Ovary (tissue), 9 donors: ENCODE results near the gene STEAP1B. TPM values are rescaled to one million over a fixed set of nuclear protein-coding genes. Genes with fewer than 3 reads are reported as not detected.

Source experiments
- DNase-seq, 5 donors: peaks; one replicate each; pipeline ENCODE4 v3.0.0-alpha.2; 2019 to 2020
- H3K27ac ChIP-seq, 2 donors: fragments of 200-600 bp; one replicate each; pipeline versions ENCODE4 v1.5.1 to v1.8.0; 2019 to 2022
- H3K27me3 ChIP-seq: fragments of 200-600 bp; one replicate; pipeline ENCODE4 v1.8.0; 2022
- H3K36me3 ChIP-seq: fragments of 200-600 bp; sonication (generic); one replicate; pipeline ENCODE4 v1.5.1; 2019
- H3K4me1 ChIP-seq: one replicate; pipeline ENCODE4 v1.8.1; 2013; ENCODE audit warnings: mild to moderate bottlenecking, moderate library complexity; ENCODE audit not compliant: insufficient read depth
- H3K4me3 ChIP-seq: fragments of 200-600 bp; sonication (generic); one replicate; pipeline ENCODE4 v1.5.1; 2017
- H3K9me3 ChIP-seq, 2 donors: fragments of 200-600 bp in 1 of 2; sonication (generic) in 1 of 2; one replicate each; pipeline versions ENCODE4 v1.5.1 to v1.8.1; 2013 to 2019; ENCODE audit warnings: mild to moderate bottlenecking in 1 of 2, moderate library complexity in 1 of 2
- EP300 ChIP-seq: sonication (generic); formaldehyde crosslinking; IDR thresholded peaks from one replicate; pipeline ENCODE4 v1.6.1; 2017; ENCODE audit warnings: antibody characterized with exemption
- POLR2A ChIP-seq: fragments of 450-650 bp; IDR thresholded peaks from one replicate; pipeline ENCODE4 v1.6.1; 2017; ENCODE audit warnings: antibody characterized with exemption, mild to moderate bottlenecking, moderate library complexity
- WGBS, 3 donors: extraction: QIAGEN DNeasy Blood & Tissue Kit in 1 of 3; methylation state at CpG; one replicate each; pipeline versions ENCODE4 v1.1.5 to v1.1.7; 2013 to 2017; 5-methylcytosine and 5-hydroxymethylcytosine counted together
- intact Hi-C, 4 donors: fragments of 100-400 bp; cut with DNase I; formaldehyde crosslinking; loops; one replicate each; pipeline versions ENCODE4 v1.11.0 to v1.15.1; 2022 to 2023
- polyA plus RNA-seq, 2 donors: library from polyadenylated mRNA; stranded (reverse); fragments of 200-250 nt in 1 of 2; fragments of 350-450 nt in 1 of 2; fragmentation: Illumina TruSeq in 1 of 2; extraction: RNeasy Lipid Tissue Mini Kit (QIAGEN cat#74804) in 1 of 2; gene quantifications; one replicate each; pipeline ENCODE4 v1.2.3, GENCODE V29; 2013 to 2014
- total RNA-seq, 7 donors: library from RNA; depleted of rRNA in 2 of 7; stranded (reverse); fragments of >200 nt in 2 of 7; fragmentation: NEBNext Ultra II Directional in 3 of 7; extraction: Animal tissue kit (Norgen Biotek cat#: 25700) in 3 of 7; gene quantifications; one replicate each; pipeline versions ENCODE4 v1.1.0 to v1.2.4, GENCODE V29; 2016 to 2023
- TF ChIP-seq, protein P1 (sequence below), 3 donors: fragments of 450-650 bp in 2 of 3; fragments of 200-600 bp in 1 of 3; IDR thresholded peaks; one replicate each; pipeline versions ENCODE4 v1.5.1 to v1.8.0; 2016 to 2022; ENCODE audit warnings: antibody characterized with exemption in 3 of 3, mild to moderate bottlenecking in 1 of 3
- donor health status: DM: no; HTN: no; CAD: no; lungs with moderate emphysema.
- donor health status: DM: no; HTN: no; CAD: no.
- donor health status: Bipolar disorder and iron deficiency.
- donor health status: DM: yes; HTN: yes; CAD: no.
- donor health status: DM: no; HTN: no; CAD: no.
- donor health status: DM: yes; HTN: yes; CAD: no.

Gene STEAP1B
- total and polyA plus RNA-seq, 9 donors, result 0.25 to 0.78 (median 0.37) TPM; not detected in 1

DNA sequence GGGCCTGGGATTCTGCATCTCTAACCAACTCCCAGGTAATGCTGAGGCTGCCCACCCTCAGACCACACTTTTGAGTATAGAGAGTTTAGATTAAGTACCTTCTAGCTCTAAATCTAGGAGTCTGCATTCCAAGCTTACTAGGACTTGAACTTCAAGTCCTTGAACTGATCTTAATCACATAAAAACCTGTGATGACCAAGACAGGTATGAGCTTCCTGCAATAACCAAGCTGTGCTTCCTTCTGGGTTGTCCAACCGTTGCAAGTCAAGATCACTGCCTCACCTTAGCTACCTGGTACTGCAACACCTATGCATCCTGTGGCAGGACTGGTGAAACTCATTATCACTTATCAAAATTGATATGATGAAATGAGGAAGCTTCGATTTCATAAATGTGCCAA, 110.1 kb downstream of the STEAP1B start:
- 86 to 93% (median 87%) methylated on average over 2 of the region's 2 CpGs for WGBS, 3 donors
- intact Hi-C loops, result no loop called here
- no peaks in the 10 kb centered on the region for H3K4me1 ChIP-seq
- no peak overlapping the region for H3K4me3 ChIP-seq
- no peaks in the 10 kb centered on the region for H3K27me3 ChIP-seq
- DNase-seq, result no peak
- no peaks in the 10 kb centered on the region for H3K36me3 ChIP-seq
- H3K9me3 ChIP-seq, result no peaks in the 10 kb centered on the region
- TF ChIP-seq, protein P1, sequence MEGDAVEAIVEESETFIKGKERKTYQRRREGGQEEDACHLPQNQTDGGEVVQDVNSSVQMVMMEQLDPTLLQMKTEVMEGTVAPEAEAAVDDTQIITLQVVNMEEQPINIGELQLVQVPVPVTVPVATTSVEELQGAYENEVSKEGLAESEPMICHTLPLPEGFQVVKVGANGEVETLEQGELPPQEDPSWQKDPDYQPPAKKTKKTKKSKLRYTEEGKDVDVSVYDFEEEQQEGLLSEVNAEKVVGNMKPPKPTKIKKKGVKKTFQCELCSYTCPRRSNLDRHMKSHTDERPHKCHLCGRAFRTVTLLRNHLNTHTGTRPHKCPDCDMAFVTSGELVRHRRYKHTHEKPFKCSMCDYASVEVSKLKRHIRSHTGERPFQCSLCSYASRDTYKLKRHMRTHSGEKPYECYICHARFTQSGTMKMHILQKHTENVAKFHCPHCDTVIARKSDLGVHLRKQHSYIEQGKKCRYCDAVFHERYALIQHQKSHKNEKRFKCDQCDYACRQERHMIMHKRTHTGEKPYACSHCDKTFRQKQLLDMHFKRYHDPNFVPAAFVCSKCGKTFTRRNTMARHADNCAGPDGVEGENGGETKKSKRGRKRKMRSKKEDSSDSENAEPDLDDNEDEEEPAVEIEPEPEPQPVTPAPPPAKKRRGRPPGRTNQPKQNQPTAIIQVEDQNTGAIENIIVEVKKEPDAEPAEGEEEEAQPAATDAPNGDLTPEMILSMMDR (IDR thresholded peaks at IDR 0.05), result no peak
- TF ChIP-seq EP300, result no peak
- TF ChIP-seq POLR2A, result no peak
- H3K27ac ChIP-seq, result no peak overlapping the region

DNA sequence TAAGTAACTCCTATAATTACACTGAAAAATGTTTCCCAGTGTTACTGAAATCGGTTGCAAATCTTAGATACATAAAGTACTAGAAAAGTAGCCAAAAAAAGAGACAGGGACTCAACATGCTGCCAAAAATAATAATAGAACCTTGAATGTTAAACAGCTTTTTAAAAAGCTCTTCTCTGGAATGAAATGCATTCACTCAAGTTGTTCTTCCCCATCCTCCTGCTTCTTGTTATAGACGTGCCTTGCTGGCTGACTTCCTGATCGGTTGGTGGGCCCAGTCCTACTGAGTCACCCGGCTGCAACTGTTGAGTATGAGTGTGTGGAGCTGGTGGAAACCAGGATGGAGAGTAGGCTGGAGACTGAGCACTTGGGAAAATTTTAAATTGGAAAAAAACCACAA, 112.4 kb downstream of the STEAP1B start:
- H3K9me3 ChIP-seq, result no peaks in the 10 kb centered on the region
- no peak overlapping the region for H3K27ac ChIP-seq
- 7 to 16% (median 16%) methylated on average over 4 of the region's 4 CpGs for WGBS, 3 donors
- no peak for DNase-seq
- no peaks in the 10 kb centered on the region for H3K27me3 ChIP-seq
- no peaks in the 10 kb centered on the region for H3K4me1 ChIP-seq
- H3K36me3 ChIP-seq, result no peaks in the 10 kb centered on the region
- intact Hi-C loops, result no loop called here
- no peak for TF ChIP-seq POLR2A
- TF ChIP-seq, protein P1 (IDR thresholded peaks at IDR 0.05), result no peak
- TF ChIP-seq EP300, result no peak
- H3K4me3 ChIP-seq, result no peak overlapping the region

DNA sequence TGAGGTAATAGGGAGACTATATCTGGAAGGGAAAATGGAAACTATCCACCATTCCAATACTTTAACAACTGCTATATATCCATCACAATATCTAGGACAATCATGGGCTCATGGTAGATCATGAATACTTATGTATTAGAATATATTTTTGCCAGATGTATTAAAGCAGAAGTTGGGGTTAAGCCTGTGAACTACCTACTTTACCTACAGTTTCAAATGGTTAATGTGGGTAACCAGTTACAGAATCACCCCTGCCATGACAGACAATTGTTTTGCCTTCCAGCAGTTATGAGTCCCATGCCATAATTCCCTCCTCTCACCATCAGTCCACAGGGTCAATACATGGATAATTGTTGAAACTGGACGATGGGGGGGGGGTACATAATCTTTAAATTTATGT, 113.1 kb downstream of the STEAP1B start:
- intact Hi-C loops, result no loop called here
- TF ChIP-seq, protein P1 (IDR thresholded peaks at IDR 0.05), result no peak
- TF ChIP-seq EP300 (no peak), POLR2A (no peak)
- Histone ChIP-seq H3K27ac (no peak overlapping the region), H3K4me1 (no peaks in the 10 kb centered on the region), H3K9me3 (no peaks in the 10 kb centered on the region), H3K36me3 (no peaks in the 10 kb centered on the region), H3K4me3 (no peak overlapping the region), H3K27me3 (no peaks in the 10 kb centered on the region)
- 66 to 75% (median 69%) methylated on average over 1 of the region's 1 CpG for WGBS, 3 donors
- no peak for DNase-seq

DNA sequence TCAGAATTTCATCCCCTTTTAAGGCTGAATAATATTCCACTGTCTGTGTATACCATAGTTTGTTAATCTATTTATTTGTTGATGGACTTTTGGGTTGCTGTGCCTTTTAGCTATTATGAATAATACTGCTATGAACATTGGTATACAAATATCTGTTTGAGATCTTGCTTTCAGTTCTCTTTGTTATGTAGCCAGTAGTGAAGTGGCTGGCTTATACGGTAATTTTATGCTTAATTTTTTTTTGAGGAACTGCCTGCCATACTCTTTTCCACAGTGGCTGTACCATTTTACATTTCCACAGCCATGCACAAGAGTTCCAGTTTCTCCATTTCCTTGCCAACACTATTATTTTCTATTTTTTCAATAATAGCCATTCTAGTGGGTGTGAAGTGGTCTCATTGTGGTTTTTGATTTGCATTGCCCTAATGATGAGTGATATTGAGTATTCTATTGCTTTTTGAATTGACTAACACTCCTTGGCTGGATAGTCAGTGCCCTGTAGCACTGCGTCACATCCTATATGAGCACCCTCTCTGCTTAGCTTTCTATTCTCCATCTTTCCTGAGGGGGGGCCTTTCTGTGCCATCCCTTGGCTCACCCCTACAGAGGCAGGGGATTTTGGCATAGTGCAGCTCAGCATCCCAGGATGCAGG, 113.7 kb downstream of the STEAP1B start:
- no peaks in the 10 kb centered on the region for H3K4me1 ChIP-seq
- H3K9me3 ChIP-seq, result no peaks in the 10 kb centered on the region
- DNase-seq, result no peak
- H3K4me3 ChIP-seq, result no peak overlapping the region
- H3K36me3 ChIP-seq, result no peaks in the 10 kb centered on the region
- H3K27ac ChIP-seq, result no peak overlapping the region
- intact Hi-C loops, result no loop called here
- TF ChIP-seq, protein P1 (IDR thresholded peaks at IDR 0.05), result no peak
- TF ChIP-seq POLR2A (no peak), EP300 (no peak)
- no peaks in the 10 kb centered on the region for H3K27me3 ChIP-seq
- 92 to 97% (median 93%) methylated on average over 2 of the region's 2 CpGs for WGBS, 3 donors
